AG04449 (cell line): Measurements from ENCODE around the gene SLC66A1.

Source experiments
- CTCF ChIA-PET: fragments of 350-600 bp; formaldehyde crosslinking; extraction: SDS; loops from one replicate; lab custom pipeline; 2021; ENCODE audit warnings: antibody characterized with exemption; lab: Yijun Ruan, JAX
- POLR2A ChIA-PET: fragments of 400-600, 350-600 bp; formaldehyde crosslinking; extraction: SDS; loops from one replicate; lab custom pipeline; 2020; ENCODE audit warnings: antibody characterized with exemption, inconsistent platforms; lab: Yijun Ruan, JAX
- DNase-seq: peaks from one replicate; pipeline ENCODE4 v3.0.0-alpha.2; 2010; ENCODE audit warnings: low read depth, low spot score
- H3K4me3 ChIP-seq: 2 replicates; pipeline ENCODE4 v1.5.1; 2011; ENCODE audit warnings: low read depth, mild to moderate bottlenecking, control low read depth, low read length
- TF ChIP-seq, protein P1 (sequence below): IDR thresholded peaks from one replicate; pipeline ENCODE4 v1.5.1; 2011; ENCODE audit warnings: mild to moderate bottlenecking, moderate library complexity, low read length, control low read depth, inconsistent platforms; ENCODE audit not compliant: insufficient read depth; ENCODE audit errors: missing control alignments

Gene SLC66A1

DNA sequence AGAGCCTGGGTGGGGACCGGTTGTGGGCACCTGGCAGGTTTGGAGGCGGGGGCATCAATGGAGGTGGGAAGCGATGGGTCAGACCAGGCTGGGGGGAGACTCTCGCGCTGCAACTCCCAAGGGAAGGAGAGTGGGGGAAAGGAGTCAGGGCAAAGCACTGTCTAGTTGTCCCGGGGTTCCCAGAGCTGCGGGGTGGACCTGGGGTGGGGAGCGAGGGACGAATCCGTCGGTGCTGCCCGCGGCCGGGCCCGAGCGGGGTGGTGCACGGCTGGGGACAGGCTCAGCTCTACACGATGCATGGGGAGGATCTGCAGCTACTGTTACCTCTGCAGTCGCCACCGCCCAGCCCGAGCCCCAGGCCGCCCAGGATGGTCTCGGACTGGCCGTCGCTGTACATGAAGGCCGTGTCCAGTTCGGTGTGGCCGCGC is 609 bp upstream of the SLC66A1 start:
- CTCF ChIA-PET, result interaction anchor here (0.7 to 3.1 kb wide), 4 partner anchors 10 to 342 kb away, joined by 3 to 16 read pairs (median 5); no protein-coding TSS in a partner anchor
- peak overlapping the region; percentile 80 for H3K4me3 ChIP-seq
- TF ChIP-seq, protein P1, sequence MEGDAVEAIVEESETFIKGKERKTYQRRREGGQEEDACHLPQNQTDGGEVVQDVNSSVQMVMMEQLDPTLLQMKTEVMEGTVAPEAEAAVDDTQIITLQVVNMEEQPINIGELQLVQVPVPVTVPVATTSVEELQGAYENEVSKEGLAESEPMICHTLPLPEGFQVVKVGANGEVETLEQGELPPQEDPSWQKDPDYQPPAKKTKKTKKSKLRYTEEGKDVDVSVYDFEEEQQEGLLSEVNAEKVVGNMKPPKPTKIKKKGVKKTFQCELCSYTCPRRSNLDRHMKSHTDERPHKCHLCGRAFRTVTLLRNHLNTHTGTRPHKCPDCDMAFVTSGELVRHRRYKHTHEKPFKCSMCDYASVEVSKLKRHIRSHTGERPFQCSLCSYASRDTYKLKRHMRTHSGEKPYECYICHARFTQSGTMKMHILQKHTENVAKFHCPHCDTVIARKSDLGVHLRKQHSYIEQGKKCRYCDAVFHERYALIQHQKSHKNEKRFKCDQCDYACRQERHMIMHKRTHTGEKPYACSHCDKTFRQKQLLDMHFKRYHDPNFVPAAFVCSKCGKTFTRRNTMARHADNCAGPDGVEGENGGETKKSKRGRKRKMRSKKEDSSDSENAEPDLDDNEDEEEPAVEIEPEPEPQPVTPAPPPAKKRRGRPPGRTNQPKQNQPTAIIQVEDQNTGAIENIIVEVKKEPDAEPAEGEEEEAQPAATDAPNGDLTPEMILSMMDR, result no peak
- POLR2A ChIA-PET, result no interaction called here
- no peak for DNase-seq

DNA sequence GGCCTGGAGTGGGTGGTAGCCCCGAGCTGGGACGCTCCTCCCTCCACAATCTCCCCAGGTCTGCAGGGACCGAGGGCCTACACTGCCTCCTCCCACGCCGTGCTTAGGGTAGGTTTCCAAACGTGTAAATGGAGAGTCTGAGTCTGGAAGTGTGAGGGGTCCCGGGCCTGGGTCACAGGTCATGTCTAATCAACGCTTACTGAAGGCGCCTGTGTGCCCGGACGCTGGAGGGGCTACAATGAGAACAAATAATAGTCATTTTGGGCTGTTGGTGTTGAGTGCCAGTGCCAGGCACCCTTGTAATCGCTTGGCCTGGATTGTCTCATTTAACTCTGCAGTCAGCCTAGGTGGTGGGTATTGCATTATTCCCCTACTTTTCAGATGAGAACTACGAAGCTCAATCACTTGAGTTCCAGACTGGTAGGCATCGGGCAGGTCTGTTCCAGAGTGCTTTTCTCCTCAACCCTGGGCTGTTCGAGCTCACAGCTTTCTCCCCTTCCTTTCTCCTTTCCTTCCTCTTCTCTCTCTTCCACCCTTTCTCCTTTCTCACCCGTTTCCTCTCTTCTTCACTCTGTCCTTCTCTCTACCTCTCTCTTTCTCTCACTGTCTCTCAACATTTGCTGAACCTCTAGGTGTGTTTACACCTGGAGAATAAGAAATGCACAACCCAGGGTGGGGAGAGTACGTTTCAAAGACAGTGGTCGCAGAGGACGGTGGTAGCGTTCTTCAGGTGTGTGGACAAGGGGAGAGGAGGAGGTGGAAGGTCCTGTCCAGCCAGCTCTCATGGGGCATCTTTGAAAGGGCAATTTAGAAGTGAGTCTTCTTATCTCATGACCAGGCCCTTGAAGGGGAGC is 883 bp downstream of the SLC66A1 start:
- CTCF ChIA-PET, result interaction anchor here (1.4 to 3.1 kb wide), 5 partner anchors 16 to 341 kb away, joined by 3 to 16 read pairs (median 3); no protein-coding TSS in a partner anchor
- TF ChIP-seq, protein P1, result no peak
- POLR2A ChIA-PET, result interaction anchor here (0.6 to 1.5 kb wide), 3 partner anchors 17 to 52 kb away, joined by 3 to 4 read pairs (median 3); no protein-coding TSS in a partner anchor
- peak overlapping the region; percentile 83 for H3K4me3 ChIP-seq
- no peak for DNase-seq

DNA sequence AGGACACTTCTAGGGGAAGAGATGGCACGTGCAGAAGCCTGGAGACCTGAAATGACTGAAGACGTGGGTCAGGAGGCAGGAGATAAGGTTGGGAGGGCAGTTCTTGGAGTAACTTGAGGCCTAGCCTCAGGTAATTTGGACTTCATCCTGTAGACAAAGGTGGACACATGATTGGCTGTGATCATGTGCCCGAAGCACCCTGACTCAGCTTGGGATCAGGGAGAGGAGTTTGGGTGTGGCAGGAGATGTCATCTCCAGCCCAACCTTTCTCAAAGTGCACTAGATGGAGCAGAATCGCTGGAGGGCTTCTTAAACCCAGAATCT is 1.5 kb downstream of the SLC66A1 start:
- TF ChIP-seq, protein P1, result no peak
- ChIA-PET CTCF (interaction anchor here (1.4 to 3.1 kb wide), 4 partner anchors 16 to 340 kb away, joined by 3 to 16 read pairs (median 4); no protein-coding TSS in a partner anchor), POLR2A (interaction anchor here (0.6 to 1.5 kb wide), 2 partner anchors 17 to 52 kb away, joined by 3 to 4 read pairs; no protein-coding TSS in a partner anchor)
- no peak for DNase-seq
- no peak overlapping the region for H3K4me3 ChIP-seq

DNA sequence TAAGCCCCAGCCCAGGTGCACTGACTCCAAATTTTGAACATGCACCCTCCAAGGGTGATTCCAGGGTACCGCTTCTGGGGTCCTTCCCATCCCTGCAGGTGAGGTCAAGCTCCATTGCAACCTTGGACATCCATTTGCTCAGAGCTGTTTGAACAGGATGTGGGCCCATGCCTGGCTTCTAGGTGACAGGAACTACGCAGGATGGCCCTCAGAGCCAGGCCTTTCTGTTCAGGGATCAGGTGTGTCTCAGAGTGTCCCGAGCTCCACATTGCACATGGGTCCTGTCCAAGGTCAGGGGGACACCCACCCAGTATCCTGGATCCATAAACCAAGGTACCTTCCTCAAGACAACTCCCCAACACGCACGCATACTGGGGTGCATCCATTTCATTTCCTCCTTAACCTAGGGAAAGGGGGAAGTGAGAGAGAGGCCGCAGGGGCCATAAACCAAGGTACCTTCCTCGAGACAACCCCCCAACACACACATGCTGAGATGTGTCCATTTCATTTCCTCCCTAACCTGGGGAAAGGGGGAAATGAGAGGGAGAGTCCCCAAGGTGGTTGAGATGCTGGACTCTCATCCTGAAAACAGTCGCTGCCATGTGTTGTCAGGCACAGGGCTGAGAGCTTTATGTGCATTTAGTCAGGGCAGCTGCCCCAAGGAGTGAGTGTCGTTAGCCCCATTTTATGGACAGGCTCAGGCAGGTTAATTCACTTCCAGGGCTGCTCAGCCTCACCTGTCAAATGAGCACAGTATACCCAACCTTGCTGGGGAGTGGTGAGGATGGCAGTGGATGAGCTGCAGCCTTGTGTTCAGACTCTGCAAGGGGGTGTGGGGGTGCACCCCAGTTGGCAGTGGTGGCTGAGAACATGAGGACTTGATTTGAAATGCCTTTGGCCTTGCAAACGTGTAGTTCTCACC is 2.1 kb downstream of the SLC66A1 start:
- H3K4me3 ChIP-seq, result no peak overlapping the region
- ChIA-PET CTCF (interaction anchor here (1.0 to 1.5 kb wide), 3 partner anchors 15 to 335 kb away, joined by 3 read pairs; no protein-coding TSS in a partner anchor), POLR2A (interaction anchor here (0.6 kb wide), 1 partner anchor 16 kb away, joined by 3 read pairs; no protein-coding TSS in a partner anchor)
- no peak for DNase-seq
- TF ChIP-seq, protein P1, result no peak

DNA sequence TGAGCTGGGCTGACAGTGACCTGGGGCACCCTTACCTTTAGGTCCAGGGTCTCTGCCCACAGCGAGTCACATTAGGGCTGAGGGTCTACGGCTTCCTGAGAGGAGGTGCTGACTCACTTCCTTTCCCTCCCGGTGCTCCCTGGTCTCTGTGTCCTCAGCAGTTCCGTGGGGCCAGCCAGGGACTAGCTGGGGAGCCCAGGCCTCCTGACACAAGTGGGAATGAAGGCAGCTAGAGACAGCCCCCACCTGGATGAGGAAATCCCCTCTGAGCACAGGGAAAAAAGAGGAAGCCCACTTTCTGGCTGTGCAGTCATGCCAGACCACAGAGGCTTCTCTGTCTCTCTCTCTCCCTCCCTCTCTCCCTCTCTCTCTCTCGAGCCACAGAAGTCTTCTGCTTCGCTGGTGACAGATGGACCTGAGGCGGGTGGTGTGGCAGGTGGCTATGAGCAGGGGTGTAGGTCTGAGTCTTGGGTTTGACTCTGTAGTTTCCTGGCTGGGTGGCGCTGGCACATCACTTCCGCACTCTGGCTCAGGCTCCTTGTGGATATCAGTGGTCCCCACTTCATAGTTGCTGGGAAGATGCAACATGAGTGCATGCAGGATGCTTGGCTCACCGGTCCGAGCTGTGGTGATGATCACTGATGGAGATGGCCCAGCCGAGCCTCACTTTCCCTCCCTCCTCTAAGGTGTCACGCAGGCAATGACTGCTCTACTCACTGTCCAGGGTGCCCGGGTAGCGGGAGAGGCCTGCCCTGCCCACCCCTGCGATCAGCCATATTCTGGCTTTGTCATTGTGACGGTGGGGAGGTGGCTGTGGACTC is 3.5 kb downstream of the SLC66A1 start:
- POLR2A ChIA-PET, result interaction anchor here (0.8 kb wide), 1 partner anchor 17 kb away, joined by 3 read pairs; no protein-coding TSS in a partner anchor
- no peak for DNase-seq
- peak overlapping the region; percentile 8; the same call in 1 of the 2 replicates for H3K4me3 ChIP-seq

More for the DNA sequence above, 3.5 kb downstream of the SLC66A1 start:
- CTCF ChIA-PET, result interaction anchor here (1.0 to 1.2 kb wide), 2 partner anchors 333 to 338 kb away, joined by 3 to 4 read pairs; no protein-coding TSS in a partner anchor
- TF ChIP-seq, protein P1, result no peak
